Measurements from ENCODE around the gene CDC42BPG.

CDC42BPG gene

GRCh38 chr11:64879244-64879900, 34.9 kb upstream of the CDC42BPG start:
- peak; percentile 28 for DNase-seq

DNA sequence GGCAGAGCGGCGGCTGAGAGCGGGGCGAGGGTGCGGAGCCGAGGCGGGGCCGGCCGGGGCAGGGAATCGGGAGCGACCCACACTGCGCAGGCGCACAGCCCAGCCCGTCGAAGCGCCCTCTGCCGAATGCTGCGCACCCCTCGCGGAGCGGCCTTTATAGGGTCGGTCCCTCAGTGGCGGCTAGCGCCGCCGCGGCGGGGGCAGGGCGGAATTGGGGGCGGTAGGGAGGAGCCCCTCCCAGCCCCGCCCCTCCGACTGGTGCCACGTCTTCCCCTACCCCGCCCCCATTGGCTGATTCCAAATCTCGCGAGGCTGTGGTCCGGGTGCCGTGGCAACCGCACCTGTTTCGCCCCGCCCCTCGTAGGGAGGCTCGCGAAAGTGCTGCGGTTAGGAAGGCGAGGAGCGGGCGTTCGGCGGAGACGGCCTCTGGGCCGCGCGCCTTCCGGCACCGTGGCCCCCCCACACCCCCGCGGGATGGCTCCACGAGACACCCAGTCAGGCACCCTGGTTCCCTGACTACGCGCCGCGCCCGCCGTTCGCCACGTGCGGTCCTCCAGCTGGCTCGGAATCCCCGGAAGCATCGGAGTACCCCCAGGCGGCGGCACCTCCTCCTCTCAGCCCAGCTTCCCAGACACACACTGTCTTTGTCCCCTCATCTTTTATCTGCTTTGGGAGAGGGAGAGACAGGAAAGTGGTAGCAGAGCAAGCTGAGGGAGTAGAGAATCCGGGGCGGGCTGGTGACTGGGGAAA, 34.2 kb upstream of the CDC42BPG start, which contains the start of gene EHD1:
TSS of gene EHD1 (minus strand) at position 128 of the 750 bp plus-strand sequence. CDS start 157 bp downstream, outside the sequence.
- peak; percentile 98 for DNase-seq

GRCh38 chr11:64878223-64878493, 33.7 kb upstream of the CDC42BPG start:
- DNase-seq = no peak

GRCh38 chr11:64877390-64878222, 33.2 kb upstream of the CDC42BPG start:
- no peak for DNase-seq

DNA sequence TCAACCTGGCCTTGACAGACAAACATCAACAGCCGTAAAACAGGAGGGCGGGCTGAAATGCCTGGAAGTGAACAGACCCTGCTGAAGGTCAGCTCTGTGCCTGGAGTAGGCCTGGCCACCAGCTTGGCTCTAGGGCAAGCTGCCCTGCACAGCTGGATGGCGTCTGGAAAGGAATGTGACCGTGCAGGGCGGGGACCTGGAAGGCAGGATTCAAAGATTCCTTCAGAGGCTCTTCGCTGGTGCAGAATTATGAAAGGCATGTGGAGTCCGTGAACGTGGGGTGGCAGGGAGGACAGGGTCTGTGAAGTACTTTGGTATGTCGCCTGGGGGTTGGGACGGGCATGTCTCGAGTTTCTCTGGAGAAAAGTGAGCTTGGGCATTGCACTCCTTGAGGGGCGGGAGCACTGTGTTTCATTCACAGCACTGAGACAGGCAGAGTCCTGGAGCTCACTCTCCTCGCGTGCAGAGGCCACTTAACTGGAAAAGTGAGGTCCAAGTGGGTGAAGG, 32.4 kb upstream of the CDC42BPG start:
- no peak for DNase-seq

- DNase-seq = no peak
These were observed 31.8 kb upstream of the CDC42BPG start for GRCh38 chr11:64876229-64876750.

- no peak for DNase-seq
These were observed 31.1 kb upstream of the CDC42BPG start for GRCh38 chr11:64875369-64876228.

GRCh38 chr11:64874308-64875240, 30.1 kb upstream of the CDC42BPG start:
- DNase-seq = no peak

- no peak for DNase-seq
These were observed 28.5 kb upstream of the CDC42BPG start for GRCh38 chr11:64872790-64873488.

DNA sequence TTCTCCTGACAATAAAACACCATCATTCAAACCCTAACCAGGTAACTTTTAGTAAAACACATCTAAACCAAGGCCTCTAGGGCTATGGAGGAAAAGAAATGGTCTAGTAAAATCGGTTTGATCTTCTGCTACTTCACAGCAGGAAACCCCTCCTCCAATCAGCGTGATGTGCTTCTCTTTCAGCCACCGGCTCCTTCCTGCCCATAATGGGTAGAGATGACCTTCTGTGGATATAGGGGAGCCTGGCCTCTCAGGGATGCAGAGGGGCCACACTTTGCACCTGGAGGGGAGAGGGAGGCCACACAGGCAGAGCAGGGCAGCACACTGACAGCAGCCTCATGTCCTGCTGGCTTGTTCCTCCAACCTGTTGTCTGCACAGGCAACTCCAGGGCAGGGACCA, 27.0 kb upstream of the CDC42BPG start:
- DNase-seq = no peak

DNA sequence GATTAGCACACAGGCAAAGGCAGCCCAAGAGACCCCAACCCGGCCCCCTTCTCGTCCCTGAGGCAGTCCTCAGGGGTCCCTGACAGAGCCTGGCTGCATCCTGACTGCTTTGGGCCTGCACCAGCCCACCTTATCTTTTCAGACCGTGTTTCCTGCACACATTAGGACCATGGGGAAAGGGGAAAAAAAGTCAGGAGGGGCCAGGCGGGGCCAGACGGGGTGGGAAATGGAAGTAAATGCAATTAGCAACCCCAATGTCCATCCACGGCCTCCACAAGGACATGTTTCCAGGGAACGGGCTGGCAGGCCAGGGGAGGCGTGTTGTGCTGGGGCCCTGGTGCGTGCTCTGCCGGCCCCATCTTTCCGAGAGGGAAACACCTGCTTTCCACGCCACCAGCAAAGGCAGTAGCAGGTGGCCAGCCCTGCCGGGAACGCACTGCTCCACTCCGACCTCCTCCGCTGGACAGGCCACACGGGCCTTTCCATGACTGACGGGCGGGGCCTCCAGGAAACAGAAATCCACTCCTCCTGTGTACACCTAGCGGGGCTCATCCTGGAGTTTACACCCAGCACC, 26.5 kb upstream of the CDC42BPG start:
- DNase-seq = no peak

DNA sequence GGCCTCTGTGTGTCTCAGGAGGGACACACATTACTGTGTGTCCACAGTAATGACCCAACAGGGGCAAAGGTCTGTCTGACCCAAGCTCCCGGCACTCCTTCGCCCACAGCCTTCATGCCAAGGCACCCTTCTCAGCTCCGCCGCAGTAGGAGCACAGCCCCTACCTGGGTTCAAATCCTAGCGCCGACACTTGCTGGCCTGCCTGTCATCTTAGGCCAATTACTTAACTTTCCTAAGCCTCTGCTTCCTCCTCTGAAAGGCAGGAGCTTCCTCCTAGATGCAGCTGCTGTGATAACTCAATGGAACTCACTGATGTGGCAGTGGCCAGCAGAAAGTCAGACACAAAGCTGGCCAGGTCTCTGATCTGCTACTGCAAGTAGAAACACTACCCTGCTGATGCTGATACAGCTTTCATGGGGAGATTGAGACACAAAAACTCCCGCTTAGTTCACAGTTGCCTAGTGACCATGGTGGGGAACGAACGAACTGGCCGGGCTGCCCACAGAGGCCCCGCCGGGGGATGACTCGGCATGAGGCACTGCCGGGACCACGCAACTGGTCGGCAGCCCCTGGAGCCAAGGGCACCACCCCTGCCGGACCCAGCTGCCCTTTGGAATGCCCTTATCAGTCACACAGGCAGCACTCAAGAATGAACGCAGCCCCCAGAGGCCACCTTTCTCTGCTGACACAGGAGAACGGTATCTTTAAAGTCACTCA, 25.9 kb upstream of the CDC42BPG start:
- DNase-seq = no peak

- no peak for DNase-seq
These were observed 25.2 kb upstream of the CDC42BPG start for GRCh38 chr11:64869571-64870175.

GRCh38 chr11:64868904-64869570, 24.6 kb upstream of the CDC42BPG start:
- DNase-seq = peak; percentile 91

DNA sequence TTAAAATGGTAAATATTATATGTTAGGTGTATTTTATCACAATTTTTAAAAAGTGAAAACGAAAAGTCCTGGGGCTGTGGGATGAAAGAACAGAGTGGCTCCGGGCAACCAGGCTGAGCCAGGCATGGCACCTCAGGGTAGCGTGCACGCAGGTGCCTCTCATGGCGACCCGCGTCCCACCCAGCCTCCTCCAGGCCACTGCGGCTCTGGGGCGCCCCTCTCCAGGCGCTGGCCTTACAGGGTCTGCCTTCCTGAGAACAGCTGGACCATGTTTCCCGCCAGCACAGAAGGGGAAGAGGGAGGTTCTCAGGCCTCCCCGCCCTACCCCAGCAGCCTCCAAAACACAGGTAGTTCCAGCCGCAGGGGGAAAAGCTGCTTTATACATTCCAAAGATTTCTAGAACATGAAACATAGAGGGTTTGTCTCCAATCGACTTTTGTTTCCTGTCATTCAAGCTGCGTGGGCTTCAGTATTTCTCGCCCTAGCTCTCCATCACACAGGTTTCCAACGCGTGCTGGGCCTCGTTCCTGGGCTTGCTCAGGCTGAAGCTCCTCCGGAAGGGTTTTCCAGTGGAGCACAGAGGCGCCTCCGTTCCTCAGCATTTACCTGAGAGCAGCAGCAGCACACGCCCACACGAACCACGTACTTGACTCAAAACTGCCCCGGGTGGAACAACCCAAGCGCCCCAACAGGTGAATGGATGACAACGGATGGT, 23.5 kb upstream of the CDC42BPG start:
- no peak for DNase-seq

- DNase-seq = no peak
These were observed 21.7 kb upstream of the CDC42BPG start for GRCh38 chr11:64866173-64866491.

- no peak for DNase-seq
These were observed 21.1 kb upstream of the CDC42BPG start for GRCh38 chr11:64865286-64866172.

Data from 8988T (cell line).